Stimulated activated CD8-positive, alpha-beta memory T cell treated with anti-CD3 and anti-CD28 coated beads, Interleukin-15, amount 100 ng/mL, for 4 hours (primary cell): Measurements from ENCODE around the gene CCL21.

Source experiments
- DNase-seq, 2 donors: peaks; one replicate each; pipeline ENCODE4 v3.0.0-alpha.2; 2020; ENCODE audit warnings: low read depth in 2 of 2

CCL21 gene

GRCh38 chr9:34709196-34709978 lies 549 bp downstream of the CCL21 start:
- no peak for DNase-seq

GRCh38 chr9:34707130-34707529 lies 2.8 kb downstream of the CCL21 start:
- no peak for DNase-seq

- DNase-seq: peak; percentile 62 to 67
Measured at GRCh38 chr9:34701769-34702736, 7.9 kb downstream of the CCL21 start.

GRCh38 chr9:34701023-34701768 lies 8.7 kb downstream of the CCL21 start:
- peak; percentile 36 to 49 for DNase-seq

GRCh38 chr9:34694811-34695210 lies 15.1 kb downstream of the CCL21 start:
- DNase-seq: no peak

- no peak for DNase-seq
Measured at GRCh38 chr9:34693560-34693959, 16.4 kb downstream of the CCL21 start.

GRCh38 chr9:34691936-34692315 lies 18.0 kb downstream of the CCL21 start:
- no peak for DNase-seq

- no peak for DNase-seq
Measured at GRCh38 chr9:34690983-34691935, 18.7 kb downstream of the CCL21 start, which contains the start of gene CCL19. TSS of gene CCL19 (minus strand) at chr9:34691276. CDS start at chr9:34691139, 137 bp downstream.

GRCh38 chr9:34689512-34689911 lies 20.4 kb downstream of the CCL21 start:
- no peak for DNase-seq

GRCh38 chr9:34689116-34689470 lies 20.8 kb downstream of the CCL21 start:
- no peak for DNase-seq

- DNase-seq: no peak
Measured at GRCh38 chr9:34688329-34689115, 21.4 kb downstream of the CCL21 start.

GRCh38 chr9:34687276-34688030 lies 22.5 kb downstream of the CCL21 start:
- DNase-seq: no peak

GRCh38 chr9:34686732-34687131 lies 23.2 kb downstream of the CCL21 start:
- DNase-seq: no peak

- DNase-seq: no peak
Measured at GRCh38 chr9:34686231-34686630, 23.7 kb downstream of the CCL21 start.

- no peak for DNase-seq
Measured at GRCh38 chr9:34685591-34685990, 24.3 kb downstream of the CCL21 start.

GRCh38 chr9:34684816-34685215 lies 25.1 kb downstream of the CCL21 start:
- no peak for DNase-seq

GRCh38 chr9:34684145-34684544 lies 25.8 kb downstream of the CCL21 start:
- no peak for DNase-seq

- no peak for DNase-seq
Measured at GRCh38 chr9:34675869-34676268, 34.1 kb downstream of the CCL21 start.

GRCh38 chr9:34675048-34675714 lies 34.8 kb downstream of the CCL21 start:
- peak in 1 of 2 donors; percentile 26 for DNase-seq
